Left cardiac atrium (tissue), 4 donors: ENCODE data around the gene ZNF415. TPM values are rescaled to one million over a fixed set of nuclear protein-coding genes. Genes with fewer than 3 reads are reported as not detected.
"Not testable (repeated sequence)": the region's sequence is repeated elsewhere in the genome, so short reads cannot be mapped to it uniquely, and the experiment has no call there.

Experiments used
- ATAC-seq, 2 donors: fragments of 200-7000 bp; cut with Tn5 transposase; one replicate each; pipeline ENCODE4 v1.9.1; 2020; ENCODE audit warnings: mild to moderate bottlenecking in 2 of 2, moderate library complexity in 2 of 2
- DNase-seq: peaks from one replicate; pipeline ENCODE4 v3.0.0-alpha.2; 2020
- intact Hi-C, 2 donors: fragments of 100-400 bp; cut with DNase I; formaldehyde crosslinking; loops; one replicate each; pipeline versions ENCODE4 v1.14.1 to v1.15.1; 2022 to 2023
- total RNA-seq, 2 donors: library from RNA; stranded (reverse); fragmentation: NEBNext Ultra II Directional; extraction: Animal tissue kit (Norgen Biotek cat#: 25700); gene quantifications; one replicate each; pipeline ENCODE4 v1.2.1, GENCODE V29; 2021
- donor health status: DM: no; HTN: yes; CAD: no.
- donor health status: DM: no; HTN: yes; CAD: no; lungs with severe emphysema.
- donor health status: DM: yes; HTN: yes; CAD: no.
- donor health status: Dilated cardiomyopathy.

The ZNF415 gene
- total RNA-seq, 2 donors from 2014 or later = 19.5 to 23.0 TPM

DNA sequence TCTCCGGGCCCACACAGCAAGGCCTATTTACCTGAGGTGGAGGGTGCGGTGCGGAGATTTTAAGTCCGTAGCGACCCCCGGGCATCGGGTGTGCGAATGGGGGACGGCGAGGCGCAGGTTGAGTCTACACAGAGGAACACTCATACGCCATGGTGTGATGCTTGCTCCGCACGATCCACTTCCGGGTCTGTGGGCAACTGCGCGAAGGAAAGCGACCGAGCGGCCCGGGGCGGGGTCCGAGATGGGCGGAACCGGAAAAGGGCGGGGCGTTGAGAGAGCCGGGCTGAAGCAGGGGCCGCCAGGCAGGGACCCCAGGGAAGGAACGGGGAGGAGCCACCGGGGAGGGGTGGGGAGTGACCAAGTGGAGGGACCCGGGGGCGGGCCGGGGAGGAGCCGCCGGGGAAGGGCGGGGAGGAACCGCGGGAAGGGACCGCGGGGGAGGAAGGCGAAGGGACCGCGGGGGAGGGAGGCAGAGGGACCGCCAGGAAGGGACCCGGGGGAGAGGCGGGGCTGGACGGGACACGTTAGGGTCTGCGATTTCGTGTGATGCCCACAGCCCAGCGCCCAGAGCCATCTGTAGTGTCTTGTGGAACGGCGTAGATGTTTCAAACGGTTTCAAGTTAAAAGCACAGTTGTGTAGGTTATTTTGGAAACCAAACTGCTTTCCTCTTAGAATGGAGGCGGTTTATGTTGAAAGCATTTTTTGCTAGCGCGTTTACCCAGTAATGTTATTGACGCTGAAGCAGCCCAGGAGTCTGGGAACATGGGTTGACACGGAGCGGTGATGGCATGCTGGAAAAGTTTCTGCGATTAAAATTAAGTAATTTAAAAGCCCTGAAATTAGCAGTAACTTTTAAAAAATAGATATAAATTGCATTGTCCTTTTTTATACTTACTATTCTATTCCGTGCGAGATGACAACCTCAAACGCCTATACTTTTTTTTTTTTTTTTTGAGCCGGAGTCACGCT lies 29.2 kb downstream of the ZNF415 start, which contains the start of gene ZNF160:
Gene ZNF160 (minus strand): TSS at position 189 of the 970 bp plus-strand sequence. CDS start 17,146 bp downstream, outside the sequence.
- ATAC-seq = peak; percentile 99

DNA sequence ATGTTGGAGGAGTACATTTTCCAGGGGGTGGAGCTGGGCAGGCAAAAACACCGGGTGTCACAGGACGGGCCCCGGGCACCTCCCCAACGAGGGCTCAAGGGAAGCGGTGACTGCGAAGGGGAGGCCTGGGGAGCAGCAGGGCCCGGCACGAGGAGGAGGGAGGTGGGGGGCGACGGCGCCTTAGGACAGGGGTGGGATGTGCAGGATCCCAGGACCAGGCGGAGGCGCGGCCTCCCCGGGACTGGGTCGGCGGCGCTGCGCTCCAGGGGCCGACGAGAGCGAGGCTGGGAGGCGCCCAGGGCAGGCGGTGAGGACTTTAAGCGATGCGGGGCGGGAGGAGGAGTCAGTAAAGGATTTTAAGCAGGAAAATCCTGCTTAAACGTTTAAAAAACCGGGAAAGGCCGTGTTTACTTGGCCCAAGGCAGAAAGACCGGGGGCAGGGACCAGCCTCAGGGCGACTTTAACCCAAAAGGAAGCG lies 29.9 kb downstream of the ZNF415 start:
- peak; percentile 54 for DNase-seq
- intact Hi-C loops = no loop called here
- peak; percentile 25 to 60 for ATAC-seq

More for the DNA sequence above, 29.2 kb downstream of the ZNF415 start, which contains the start of gene ZNF160:
- peak; percentile 99 for DNase-seq
- intact Hi-C loops = no loop called here

DNA sequence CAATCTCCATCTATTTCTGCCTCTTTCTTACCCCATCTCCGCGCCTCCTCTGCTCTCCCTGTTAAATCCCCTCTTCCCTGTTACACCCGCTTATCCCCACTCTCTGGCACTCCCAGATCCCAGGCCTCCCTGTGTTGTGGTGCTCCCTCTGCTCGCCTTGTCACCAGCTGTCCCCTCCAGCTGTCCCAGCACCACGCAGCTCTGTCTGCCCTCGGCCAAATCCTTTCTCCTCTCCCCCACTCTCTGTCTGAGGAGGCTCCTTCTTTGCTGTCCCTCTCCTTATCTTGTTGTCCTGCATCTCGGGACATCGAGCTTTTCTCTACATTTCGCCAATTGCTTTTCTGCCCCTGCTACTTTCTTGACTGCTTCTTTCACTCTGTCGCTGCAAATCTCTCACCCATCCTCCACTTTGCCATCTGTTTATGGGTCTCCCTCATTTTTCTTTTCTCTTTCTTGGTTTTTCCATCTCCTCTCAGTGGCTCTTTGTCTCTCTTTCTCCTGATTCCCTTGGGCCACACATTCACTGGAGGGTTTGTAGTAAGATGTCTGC lies 30.4 kb downstream of the ZNF415 start:
- DNase-seq (no peak), ATAC-seq (no peak)
- intact Hi-C loops = no loop called here

DNA sequence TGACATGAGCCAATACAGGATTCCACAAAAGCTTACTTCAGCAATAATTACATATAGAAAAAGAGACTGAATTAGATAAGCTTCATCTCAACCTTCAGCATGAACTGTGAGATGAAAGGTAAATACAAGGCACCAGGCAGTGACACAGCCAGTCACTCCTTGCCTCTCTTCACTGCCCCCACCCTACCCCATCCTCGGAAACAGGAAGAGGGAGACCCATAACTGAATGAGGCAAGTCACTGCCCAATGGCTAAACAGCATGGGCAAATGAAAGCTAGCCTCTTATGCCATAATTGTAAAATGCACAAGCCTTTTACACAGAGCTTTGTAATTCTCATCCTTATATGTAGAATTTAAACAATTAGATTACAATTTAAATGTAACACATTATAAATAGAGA lies 31.2 kb downstream of the ZNF415 start:
- DNase-seq (no peak), ATAC-seq (no peak)
- intact Hi-C loops = no loop called here

DNA sequence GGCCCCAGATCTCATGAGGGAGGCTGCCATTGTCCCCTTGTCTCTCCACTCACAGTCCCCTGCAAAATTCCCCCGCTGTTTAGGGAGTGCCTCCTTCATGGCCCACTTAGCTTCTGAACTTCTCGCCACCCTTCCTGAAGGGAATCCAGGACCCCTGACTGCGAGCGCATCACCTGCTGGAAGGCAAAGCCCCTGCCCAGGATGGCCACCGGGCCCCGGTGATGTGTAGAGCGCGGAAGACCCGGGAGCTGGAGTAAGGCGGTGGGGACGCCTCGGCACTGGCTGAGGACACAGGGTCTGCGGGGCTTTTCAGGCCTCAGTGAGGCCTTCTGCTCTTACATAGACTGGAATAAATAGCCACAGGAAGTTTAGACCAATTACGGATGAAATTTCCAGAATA lies 34.1 kb downstream of the ZNF415 start:
- intact Hi-C loops, DNase-seq, ATAC-seq: not testable (repeated sequence)

DNA sequence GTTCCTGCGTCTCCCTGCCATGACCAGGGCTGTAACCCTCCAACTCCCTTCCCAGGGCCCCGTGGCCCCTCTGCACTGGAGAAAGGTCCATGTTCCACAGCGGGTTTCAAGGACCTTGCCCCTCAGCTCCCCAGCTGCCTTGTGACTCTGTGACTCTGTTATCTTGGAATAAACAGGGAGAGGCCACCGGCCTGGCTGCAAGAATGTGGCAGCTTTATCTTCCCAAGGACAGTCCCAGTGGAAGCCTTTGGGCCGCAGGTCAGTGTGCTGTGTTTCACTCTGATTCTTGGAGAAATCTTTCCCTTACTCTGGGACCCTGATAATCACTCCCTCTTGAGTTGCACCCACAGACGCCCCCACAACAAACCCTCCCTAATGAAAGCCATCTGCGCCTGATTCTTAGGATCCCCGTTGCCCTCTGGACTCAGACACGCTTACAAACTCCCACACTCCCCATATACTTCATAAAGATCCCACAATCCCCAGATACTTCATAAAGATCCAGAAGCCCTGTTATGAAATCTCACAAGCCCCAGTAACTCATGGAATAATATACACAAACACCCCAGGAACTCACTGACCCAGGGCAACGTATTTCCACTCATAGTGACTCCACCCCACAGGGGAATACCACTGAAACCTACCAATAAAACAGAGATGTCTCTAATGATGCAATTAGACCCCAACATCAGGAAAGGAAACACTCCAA lies 35.6 kb downstream of the ZNF415 start:
- peak; percentile 67 to 69 for ATAC-seq
- intact Hi-C loops, DNase-seq: not testable (repeated sequence)

DNA sequence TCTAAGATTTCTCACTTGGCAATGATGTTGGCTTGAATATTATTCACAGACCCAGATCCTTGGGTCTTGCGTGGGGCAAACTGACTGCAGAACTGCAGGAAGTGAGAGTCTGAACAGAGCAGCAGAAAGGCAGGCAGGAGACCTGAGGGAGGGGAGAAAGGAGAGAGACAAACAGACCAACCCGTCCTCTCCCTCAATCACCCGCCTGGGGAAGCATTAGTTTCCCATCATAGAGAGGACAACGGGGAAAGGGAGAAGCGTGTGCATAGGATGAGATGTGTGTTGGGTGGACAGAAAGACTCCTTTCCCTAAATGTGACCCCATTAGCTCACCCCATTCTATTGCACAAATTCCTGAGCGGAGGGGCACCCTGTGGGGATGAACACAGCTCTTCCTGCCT lies 36.1 kb downstream of the ZNF415 start:
- intact Hi-C loops, DNase-seq: not testable (repeated sequence)
- peak; percentile 11 to 15 for ATAC-seq

DNA sequence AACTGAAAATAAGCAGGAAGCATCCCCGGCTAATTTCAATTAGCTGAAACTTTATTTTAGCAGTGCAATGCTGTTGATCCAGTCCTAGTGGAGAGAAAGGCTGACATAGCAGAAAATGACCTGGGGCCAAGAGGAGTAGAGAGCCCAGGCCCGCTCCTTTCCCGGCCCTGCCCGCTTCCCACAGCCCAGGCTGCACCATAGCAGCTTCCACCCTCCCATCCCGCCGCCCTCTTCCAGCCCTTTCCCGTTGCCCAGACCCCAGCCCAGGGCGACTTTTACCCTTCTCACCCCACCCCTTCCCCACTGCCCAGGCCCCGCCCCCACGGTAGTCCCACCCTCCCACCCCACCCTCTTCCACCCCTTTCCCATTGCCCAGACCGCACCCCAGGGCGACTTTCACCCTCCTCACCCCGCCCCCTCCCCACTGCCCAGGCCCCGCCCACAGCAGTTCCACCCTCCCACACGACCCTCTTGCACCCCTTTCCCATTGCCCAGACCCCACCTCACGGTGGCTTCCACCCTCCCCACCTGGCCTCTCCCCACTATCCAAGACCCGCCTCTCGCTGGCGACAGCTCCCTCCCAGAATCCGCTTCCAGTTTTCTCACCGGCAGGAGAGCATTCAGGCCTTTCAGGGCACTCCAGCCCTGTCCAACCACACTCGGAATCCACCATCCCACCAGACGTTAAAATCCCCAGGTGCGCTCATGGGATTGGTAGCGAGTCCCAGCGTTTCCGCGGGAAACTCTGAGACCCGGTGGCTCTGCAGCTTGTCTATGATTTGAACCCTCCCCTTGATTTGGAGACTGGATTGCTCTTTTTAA lies 37.7 kb downstream of the ZNF415 start:
- intact Hi-C loops = no loop called here
- no peak for DNase-seq
- no peak for ATAC-seq

DNA sequence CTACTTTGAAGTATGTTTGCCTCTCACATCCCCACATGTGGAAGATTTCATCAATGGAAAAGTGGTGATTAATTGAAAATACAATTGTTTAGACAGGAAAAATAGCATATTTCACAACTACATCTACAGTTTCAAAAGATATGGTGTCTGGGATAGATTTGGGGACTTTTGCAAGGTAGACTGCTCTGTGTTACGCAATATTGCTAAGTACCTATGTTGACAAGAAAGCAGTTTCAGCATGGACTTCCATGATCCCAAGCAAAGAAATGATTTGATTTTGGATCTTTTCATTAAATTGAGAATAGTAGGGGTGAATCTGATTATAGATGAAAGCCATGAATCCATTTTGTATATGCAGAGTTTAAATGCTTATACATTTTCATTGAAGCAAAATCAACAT lies 40.0 kb downstream of the ZNF415 start:
- no peak for DNase-seq
- intact Hi-C loops = no loop called here
- no peak for ATAC-seq

DNA sequence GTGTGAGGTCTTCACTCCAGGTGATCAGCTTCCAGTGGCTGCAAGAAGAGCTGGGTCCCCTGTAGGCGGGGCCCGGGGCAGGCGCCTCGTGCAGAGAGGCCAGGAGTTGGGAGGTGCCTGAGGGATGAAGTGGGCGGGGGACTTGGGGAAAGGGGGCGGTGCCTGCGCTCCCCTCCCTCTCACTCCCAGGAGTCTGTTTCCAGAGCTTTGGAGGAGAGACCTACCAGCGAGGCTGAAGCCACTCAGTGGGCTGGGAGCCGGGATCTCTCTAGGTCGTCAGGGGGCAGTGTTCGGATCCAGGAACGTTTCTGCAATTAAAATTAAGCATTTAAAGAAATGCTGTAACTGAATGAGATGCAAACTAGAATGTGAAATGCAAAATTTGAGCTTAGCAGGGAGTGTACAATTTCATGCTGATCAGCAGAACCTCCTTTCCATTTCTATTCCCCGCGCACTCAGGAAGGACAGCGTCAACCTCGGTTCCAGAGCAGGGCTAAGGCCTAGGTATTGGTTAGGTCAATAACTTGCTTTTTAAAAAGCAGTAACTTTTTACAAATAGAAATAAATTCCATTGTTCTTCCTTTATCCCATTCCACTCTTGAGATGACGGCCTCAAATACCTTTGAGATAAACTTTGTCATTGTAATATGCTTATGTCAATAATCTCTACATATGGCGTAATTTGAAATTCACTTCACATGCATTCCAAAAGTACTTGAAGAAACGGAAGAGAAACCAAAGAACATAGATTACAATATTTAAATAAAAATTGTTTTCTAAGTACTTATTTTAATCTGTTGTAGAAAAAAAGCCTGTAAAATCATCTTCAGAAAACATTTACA lies 41.1 kb downstream of the ZNF415 start:
- no peak for ATAC-seq
- intact Hi-C loops = no loop called here
- DNase-seq = no peak

DNA sequence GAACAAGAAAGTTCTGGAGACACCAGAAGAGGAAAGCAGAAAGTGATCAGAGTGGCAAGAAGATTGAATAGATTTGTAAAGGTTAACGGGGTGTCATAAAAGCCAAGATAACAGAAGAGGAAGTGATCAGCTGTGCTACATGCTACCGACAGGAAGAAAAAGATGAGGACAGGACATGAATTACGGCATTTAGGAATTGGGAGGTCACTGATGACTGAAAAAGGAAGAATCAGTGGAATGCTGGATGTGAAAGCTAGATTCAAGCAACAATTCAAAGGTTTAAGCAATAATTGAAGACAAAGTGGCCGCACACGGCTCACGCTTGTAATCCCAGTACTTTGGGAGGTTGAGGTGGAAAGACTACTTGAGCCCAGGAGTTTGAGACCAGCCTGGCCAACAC lies 44.6 kb downstream of the ZNF415 start:
- intact Hi-C loops = no loop called here
- ATAC-seq = no peak
- no peak for DNase-seq

DNA sequence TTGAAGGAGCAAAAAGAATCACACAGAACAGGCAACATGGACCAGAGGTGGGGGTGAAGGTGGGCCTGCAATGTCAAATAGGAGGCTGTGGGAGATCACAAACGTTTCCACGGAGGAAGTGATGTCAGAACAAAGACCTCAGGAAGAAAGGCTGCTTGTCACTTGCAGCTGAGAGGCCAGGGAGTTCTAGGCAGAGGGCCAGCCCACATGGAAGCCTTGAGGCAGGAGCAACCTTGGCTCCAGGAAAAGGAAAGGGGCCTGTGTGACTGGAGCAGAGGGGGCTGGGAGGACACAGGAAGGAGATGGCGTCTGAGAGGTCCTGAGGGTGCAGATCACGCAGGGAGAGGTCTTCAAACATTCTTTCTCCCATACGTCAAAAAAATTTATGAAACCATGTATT lies 45.8 kb downstream of the ZNF415 start:
- peak; percentile 54 to 81 for ATAC-seq
- intact Hi-C loops = no loop called here
- DNase-seq = peak; percentile 69

DNA sequence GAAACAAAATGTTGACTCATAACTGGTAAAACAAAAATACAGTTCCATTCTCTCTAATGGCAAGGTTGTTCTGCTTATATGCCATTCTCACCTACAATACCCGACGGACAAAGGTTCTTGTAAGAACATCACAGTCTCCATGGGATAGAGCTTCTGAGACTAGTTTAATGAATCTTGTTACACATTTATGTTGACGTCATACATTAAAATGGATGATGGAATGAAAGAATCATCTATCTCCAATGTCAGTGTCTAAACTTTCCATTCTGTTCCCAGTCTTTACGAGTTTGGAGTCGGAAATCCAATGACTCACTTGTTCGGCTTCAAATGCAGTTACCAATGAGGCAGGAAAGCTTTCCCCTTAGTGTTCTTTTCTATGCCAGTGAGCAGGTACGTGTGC lies 47.2 kb downstream of the ZNF415 start:
- ATAC-seq (no peak), DNase-seq (no peak)
- intact Hi-C loops = no loop called here

DNA sequence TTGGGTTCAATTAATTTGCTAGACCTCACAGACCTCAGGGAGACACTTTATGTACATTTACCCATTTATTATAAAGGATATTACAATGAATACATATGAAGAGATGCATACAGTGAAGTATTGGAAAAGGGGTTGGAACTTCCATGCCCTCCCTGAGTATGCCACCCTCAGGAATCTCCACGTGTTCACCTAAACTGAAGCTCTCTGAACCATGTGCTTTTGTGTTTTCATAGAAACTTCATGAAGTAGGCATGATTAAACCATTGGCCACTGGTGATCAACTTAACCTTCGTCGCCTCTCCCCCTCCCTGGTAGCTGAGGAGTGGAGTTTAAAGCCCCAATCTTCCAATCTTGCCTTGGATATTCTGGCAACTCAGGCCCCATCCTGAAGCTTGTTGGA lies 49.8 kb downstream of the ZNF415 start:
- DNase-seq = no peak
- intact Hi-C loops = no loop called here
- no peak for ATAC-seq

DNA sequence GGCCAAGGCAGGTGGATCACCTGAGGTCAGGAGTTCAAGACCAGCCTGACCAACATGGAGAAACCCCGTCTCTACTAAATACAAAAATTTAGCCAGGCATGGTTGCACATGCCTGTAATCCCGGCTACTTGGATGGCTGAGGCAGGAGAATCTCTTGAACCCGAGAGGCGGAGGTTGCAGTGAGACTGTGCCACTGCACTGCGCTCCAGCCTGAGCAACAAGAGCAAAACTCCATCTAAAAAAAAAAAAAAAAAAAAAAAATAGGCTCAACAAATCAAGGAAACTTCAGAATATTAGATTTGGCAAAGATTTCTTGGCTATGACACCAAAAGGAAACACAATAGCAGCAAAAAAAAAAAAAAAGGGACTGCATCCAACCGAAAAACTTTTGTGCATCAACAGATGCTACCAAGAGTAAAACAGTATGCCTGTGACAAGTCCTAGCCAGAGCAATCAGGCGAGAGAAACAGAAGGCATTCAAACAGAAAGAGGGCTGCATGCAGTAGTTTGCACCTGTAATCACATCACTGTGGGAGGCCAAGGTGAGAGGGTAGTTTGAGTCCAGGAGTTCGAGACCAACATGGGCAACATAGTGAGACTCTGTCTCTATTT lies 53.3 kb downstream of the ZNF415 start:
- intact Hi-C loops = loop anchor here in 1 of 2 donors (10.0 kb wide), 1 partner anchor 115 kb away; the partner anchor contains the start of gene ZNF665
- ATAC-seq (no peak), DNase-seq (no peak)

DNA sequence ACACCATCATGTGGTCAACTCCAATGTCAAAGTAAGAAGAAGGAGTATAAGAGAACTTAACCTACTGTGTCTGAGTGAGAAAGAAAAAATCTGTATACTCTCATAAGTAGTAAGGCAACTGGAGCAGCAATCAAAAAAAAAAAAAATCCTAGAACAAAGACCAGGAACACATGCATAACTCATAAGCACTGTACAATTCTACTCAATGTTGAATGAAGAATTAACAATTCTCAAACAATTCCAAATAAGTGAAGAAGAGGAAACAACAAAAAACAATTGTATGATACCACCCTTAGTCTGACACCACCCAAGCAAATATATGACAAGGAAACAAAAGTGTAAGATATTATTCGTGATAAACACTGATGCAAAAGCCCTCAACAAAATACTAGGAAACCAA lies 54.0 kb downstream of the ZNF415 start:
- DNase-seq = no peak
- intact Hi-C loops = loop anchor here in 1 of 2 donors (10.0 kb wide), 1 partner anchor 116 kb away; the partner anchor contains the start of gene ZNF665
- no peak for ATAC-seq

DNA sequence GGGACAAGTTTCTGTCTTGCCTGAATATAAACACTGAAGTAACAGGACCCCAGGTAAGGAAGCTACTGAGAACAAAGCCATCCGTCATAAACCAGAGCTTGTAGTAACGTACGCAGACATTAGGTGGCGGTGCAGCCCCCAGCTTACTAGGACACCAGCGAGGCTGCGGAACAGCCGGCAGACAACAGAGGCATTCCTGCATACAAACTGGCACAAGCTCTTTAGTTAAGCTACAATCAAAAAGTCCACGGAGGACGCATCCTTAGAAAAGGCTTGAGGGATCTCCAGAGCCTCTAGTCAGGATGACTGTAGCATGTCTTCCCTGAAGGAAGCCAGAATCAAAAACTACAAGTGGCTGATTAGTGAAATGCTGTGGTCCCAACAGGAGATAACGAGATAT lies 55.7 kb downstream of the ZNF415 start:
- ATAC-seq = peak; percentile 76 to 84
- peak; percentile 72 for DNase-seq
- intact Hi-C loops = loop anchor here in 1 of 2 donors (10.0 kb wide), 1 partner anchor 118 kb away; the partner anchor contains the start of gene ZNF665
